RPMI8226 (cell line): ENCODE measurements around the gene VAV3.
"Not testable (repeated sequence)": the region's sequence is repeated elsewhere in the genome, so short reads cannot be mapped to it uniquely, and the experiment has no call there.

ENCODE experiments used
- DNase-seq: peaks from one replicate; pipeline ENCODE4 v3.0.0-alpha.2; 2015

VAV3 gene, protein sequence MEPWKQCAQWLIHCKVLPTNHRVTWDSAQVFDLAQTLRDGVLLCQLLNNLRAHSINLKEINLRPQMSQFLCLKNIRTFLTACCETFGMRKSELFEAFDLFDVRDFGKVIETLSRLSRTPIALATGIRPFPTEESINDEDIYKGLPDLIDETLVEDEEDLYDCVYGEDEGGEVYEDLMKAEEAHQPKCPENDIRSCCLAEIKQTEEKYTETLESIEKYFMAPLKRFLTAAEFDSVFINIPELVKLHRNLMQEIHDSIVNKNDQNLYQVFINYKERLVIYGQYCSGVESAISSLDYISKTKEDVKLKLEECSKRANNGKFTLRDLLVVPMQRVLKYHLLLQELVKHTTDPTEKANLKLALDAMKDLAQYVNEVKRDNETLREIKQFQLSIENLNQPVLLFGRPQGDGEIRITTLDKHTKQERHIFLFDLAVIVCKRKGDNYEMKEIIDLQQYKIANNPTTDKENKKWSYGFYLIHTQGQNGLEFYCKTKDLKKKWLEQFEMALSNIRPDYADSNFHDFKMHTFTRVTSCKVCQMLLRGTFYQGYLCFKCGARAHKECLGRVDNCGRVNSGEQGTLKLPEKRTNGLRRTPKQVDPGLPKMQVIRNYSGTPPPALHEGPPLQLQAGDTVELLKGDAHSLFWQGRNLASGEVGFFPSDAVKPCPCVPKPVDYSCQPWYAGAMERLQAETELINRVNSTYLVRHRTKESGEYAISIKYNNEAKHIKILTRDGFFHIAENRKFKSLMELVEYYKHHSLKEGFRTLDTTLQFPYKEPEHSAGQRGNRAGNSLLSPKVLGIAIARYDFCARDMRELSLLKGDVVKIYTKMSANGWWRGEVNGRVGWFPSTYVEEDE

DNA sequence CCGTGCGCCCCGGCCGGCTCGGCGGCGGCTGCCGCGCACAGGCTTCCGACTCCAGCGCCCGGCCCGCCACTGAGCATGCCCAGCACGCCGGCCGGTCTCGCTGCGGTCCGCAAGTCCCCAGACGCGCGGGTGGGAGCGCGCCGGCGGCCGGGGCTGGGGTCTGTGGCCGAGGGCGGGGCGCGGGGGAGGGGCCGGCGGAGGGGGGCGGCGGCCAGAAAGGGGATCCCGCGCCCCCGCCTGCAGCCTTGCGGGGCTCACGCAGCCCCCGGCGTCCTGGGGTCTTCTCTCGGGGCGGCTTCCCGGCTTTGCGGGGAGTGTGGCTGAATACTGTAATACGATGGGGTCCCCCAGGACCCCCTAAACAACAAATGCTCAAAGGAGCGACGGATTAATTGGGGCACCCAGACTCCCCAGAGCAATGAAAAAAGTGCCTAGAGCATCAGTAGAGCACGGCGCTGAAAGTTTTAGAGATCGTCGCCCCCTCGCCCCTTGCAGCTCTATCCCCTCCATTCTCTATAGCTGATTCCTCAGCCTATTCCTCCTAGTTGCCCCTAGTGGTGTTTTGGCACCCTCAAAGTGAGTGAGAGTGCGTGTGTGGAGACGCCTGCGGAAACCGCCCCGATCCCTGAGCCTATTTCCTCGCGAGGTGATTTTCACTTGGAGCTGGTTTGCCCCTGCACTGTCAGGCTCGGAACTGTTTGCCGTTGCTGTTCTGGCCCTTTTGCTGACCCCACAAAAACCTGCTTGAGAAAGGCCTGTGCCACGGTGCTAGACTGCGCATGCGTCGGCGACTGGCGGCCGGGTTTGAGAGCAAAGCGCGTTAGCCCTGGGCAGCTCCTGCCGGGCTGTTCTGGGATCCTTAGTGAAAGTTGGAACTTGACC lies at the start of gene VAV3:
Gene VAV3 (minus strand): TSS at position 71 of the 882 bp plus-strand sequence. CDS start 311 bp downstream, outside the sequence.
- peak; percentile 63 for DNase-seq

DNA sequence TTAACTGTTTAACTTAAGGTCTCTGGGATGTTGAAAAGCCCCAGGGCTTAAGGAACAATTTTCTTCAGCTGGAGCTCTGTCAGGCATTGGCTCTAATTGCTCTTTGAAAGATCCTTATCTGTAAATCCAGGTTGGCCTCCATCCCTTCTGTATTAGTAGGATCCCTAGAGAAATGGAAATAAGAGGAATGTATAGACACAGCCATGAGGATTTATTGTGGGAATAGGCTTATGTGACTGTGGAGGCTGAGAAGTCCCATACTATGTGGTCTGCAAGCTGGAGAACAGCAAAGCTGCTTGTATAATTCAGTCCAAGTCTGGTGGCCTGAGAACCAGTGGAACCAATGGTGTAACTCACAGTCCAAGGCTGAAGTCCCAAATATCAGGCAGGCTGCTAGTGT lies 47.6 kb upstream of the VAV3 start:
- DNase-seq, result no peak

DNA sequence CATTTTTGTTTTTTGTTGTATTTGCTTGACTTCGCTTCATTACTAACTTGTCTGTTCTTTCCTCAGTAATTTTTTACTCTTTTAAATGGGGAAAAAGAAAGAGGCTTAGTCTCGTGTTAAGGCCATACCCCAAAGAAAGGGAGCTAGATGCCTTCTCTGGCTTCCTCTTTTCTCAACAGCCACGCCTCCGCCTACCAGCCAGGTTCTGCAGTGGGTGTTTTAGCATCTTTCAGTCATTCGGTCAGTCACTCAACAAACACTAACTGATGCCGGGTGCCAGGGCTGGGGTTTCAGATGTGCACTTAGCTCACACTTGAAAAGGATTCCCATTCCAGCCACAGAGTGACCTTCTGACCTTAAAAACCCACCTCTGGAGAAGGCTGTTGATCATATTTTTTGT lies 46.3 kb upstream of the VAV3 start:
- DNase-seq, result no peak

DNA sequence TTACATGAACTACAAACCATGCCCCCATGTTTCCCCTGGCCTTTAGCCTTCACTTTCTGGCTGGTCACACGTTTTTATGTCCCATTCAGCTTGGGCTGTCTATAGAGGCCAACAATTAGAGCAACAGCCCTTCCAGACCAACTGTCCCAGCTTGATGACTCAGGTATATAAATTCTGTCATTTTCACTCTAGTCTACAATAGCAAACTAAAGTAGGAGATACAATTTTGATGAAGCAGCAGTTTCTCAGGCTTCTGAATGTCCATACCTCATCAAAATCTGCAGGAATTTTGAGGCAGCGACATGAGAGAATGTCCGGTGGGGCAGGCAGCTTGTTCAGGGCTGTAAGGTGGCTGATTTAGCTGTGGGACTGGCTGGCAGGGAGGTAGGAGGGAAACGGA lies 45.6 kb upstream of the VAV3 start:
- DNase-seq, result no peak

DNA sequence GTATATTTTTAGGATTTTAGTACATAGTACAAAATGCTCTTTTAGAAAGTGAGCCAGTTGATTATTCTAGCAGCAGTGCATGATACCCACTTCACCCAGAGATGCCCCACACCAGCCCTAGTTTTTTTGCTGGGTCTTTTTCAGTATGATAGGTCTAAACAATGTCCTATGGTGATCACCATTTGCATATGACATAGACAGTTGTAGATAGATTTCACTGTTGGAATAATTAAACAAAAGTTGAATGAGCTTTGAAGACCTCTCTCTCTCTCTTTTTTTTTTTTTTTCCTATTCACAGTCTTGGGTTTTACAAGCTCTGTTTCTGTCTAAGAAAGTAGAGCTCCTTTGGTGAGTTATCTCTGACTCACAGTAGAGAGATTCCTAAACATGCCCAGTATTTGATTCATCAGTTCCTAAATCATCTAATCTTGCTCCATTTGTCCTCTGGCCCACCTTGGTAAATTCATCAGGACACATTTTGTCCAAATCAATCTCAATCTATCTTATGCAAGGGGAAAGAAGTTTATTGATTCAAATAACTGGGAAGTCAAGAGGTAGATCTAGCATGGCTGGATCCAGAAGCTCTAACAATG lies 44.7 kb upstream of the VAV3 start:
- DNase-seq, result no peak

DNA sequence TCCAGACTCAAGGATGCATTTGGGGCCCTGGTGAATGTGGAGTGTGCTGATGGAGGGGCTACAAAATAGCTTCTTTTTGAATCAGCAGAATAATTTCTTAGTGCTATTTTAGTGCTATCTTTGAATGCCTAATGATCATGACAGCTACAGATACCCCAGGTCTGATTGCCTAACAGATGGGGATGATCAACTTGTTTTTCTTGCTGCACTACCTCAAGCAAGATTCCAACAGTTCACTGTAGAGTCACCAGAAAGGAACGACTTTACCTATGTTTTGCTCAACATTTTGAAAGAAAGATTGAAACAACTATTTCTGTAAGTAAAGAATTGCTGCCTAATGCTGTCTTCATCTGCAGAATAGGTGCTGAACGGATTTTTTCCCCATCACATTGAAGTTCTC lies 42.6 kb upstream of the VAV3 start:
- no peak for DNase-seq

DNA sequence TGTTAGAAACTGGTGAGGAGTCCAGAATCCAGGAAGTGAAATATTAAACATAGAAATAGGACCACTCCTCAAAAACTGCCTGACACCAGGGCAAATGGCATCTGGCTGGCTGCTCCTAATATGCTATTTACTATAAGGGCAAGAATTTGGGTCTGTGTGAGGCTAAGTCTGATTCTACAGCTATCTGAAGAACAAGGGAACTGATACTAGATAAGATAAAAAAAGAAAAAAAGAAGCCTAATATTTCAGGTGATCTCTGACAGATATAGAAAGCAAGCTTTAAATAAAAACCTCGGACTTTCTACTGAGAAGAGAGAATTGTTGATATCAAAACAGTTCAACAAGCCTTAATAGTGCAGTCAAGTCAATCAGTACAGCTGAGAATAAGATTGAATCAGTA lies 42.1 kb upstream of the VAV3 start:
- no peak for DNase-seq

DNA sequence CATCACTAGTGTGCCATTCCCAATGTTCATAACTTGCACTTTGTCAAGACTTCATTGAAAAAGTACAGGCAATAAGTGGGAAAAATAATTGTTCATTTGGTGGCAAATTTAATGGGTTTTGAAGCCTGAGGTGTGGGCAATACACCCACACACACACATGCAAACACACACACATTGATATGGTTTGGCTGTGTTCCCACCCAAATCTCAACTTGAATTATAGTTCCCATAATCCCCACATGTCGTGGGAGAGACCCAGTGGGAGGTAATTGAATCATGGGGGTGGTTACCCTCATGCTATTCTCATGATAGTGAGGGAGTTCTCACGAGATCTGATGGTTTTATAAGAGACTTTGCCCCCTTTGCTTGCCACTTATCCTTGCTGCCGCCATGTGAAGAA lies 39.9 kb upstream of the VAV3 start:
- not testable (repeated sequence) for DNase-seq

DNA sequence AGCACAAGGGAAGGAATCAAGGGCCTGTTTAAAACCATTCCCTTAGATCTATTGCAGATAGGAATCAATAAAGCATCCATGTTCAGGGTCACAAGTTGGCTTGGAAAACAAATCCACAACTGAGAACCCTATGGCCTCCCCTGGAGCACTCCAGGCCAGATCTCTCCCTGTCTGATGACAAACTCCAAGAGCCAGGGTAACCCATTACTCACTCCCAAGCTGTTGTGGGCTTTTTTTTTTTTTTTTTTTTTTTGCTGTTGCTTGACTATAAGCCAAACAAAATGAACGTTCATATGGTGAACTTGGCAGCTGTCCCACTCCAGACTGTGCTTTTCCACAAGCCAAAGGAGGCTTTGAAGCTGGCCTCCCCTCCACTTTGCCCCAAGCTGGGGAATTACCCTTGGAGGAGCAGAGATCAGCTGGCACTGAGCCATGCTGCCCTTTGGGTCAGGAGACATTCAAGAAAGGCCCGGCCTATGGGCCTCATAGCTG lies 35.7 kb upstream of the VAV3 start:
- DNase-seq, result no peak

DNA sequence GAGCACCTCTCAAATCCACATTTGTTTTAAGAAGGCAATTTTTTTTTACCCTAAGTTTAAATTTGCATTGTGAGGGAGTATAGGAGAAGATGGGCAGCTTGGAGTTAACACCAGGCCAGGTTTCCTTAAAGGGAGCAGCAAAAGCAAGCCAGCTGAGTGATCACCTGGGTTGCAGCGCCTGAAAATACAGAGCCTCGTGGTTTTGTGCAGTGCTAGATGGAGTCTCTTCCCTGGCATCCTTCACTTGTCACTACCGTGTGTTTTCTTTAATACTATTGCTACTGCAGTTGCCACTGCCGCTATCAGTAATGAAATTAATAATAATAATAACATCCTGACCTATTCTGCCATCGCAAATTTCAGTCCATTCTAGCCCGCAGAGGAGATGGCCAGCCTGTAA lies 35.2 kb upstream of the VAV3 start:
- DNase-seq, result no peak

DNA sequence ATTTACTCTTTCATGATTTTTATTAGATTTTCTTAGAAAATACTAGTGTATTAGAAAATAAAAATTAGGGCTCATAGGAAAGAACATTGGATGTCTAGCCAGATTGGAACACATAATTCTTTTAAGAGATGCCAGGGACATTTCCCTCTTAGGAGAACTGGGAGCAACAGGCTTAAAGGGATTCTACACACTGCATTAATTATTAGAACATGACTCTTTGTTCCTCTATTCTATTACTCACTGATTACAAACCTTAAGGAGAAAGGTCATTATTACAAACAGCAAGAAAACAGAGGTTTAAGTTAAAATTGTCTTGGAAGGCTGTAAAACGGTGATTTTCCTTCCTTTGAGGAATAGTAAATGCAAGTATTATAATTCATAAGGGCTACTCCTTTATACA lies 32.9 kb upstream of the VAV3 start:
- no peak for DNase-seq

DNA sequence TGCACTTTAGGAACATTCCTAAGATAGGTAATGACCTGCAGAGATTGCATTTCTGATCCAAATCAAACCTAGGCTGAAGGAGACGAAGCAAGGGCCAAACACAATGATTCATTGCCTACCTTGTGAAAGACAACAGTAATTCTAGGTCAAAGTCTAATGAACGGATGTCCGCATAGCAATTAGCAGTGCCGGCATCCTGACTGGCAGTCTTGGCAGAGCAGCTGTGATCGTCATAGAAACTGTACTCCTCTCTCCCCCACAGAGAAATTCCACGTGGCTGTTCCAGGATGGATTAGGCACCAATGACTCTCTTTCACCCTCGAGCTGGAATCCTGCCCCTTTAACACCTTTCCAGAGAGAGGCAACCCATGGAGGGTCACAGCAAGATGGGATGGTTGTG lies 28.9 kb upstream of the VAV3 start:
- DNase-seq, result no peak

DNA sequence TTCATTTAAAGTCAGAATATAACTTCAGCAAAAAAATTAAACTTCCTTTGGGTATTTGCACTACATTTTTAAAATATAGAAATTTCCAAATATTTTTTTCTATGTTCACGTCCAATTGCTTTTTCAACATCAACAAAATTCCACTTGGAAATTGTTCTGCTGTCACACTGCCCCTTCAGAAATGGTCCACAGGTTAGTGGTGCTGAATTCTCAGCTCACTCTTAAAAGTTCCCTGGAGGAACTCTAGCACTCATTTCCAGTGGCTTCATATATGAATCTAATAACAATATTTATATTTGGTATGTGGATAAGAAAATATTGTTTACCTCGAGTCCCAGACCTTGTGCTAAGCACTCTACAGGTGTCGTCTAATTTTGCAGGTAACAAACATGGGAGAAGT lies 27.4 kb upstream of the VAV3 start:
- DNase-seq, result no peak

DNA sequence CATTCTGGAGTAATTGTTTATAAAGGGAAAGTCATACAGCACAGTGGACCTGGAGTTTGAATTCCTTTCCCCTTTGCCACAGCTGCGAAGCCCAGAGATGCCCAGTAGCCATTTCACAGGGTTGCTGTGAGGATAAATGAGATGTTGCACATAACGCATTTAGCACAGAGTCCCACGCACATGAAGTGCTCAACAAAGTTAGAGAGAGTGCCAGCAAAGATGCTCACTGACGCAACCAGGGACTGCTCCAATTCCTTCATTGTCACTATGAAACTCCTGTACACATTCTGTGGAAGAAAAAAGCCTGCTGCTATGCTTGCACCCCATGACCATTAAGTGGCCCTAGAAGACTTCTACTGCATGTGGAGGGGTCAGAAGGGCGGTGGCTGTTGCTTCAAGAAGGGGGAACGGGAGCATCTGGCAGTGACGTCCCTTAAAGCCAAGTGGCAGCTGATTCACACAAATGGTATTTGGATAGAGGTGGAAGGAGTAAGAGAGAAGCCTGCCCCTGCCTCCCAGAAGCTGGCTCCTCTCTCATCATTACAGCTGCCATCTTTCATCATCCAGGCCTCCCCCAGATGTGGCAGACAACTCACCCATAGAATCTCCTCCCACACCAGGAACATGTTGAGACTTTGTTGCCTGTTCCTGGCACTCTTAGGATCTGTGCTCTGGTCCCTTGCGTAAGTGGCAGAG lies 26.5 kb upstream of the VAV3 start:
- DNase-seq, result no peak

DNA sequence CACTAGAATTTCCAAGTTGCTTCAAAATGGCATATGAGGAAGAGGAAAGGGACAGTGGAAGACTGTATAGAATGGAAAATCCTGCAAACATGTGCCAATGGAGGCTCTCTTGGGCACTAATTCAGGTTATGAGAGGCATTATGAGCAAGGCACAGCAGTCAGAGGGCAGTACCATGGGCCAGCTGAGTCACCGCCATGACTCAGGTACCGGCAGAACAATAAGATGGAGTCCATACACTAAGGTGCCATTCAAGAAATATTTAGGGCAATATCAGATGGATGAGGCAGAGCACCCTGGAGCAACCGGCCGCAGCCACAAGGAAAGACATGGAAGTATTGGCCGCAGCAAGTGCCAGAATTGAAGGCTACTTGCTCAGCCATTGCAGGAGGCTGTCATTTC lies 25.6 kb upstream of the VAV3 start:
- DNase-seq, result no peak

DNA sequence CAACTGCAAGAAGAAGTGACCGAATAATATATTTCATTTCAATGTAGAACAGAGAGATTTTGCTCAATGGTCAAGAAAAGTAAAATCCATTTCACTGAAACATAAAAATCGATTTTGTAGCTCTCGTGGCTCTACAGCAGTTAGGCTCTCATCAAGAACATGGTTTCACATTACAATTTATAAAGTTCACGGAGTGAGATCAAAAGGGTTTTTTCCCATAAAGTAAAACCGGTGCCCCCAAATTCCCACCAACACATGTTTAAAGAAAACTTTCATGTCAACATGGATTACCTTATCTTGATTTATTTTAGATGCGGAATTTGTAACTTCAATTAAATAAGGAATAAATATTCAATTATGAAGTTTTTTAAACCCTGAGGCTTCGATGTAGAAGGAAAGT lies 16.3 kb upstream of the VAV3 start:
- DNase-seq, result no peak

DNA sequence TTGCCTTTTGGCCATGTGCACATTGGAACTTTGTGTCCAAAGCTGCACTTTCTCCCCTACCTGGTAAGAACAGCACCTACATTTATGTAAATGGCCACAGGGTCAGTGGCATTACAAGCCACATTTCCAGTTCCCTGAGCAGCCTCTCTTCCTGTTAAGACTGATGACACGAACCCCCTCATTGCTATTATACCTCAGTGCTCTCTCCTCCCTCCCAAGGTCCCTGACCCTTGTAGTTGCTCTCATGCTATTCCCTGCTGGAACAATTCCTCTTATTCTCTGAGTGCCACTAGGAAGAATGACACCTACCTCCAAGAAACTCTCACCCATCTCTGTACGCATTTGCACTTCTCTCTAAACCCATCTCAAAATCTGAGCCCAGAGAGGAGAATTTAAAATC lies 14.9 kb upstream of the VAV3 start:
- no peak for DNase-seq

DNA sequence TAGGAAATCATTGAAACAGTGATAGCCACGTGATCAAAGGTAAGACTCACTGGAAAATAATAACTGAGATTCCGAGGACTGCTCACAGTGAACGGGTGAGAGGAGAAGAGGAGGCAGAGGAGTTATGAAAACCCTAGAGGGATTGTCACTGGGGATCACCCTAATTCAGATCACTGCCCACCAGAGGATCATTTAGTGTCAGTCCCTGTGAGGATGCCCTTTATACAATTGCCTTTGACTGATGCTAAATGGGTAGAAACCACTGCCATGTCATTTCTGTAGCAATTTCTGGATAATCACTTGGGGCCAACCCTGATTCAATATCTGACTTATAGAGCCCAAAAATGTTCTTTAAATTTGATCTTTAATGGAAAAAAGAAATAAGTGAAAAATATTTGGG lies 14.1 kb upstream of the VAV3 start:
- no peak for DNase-seq

DNA sequence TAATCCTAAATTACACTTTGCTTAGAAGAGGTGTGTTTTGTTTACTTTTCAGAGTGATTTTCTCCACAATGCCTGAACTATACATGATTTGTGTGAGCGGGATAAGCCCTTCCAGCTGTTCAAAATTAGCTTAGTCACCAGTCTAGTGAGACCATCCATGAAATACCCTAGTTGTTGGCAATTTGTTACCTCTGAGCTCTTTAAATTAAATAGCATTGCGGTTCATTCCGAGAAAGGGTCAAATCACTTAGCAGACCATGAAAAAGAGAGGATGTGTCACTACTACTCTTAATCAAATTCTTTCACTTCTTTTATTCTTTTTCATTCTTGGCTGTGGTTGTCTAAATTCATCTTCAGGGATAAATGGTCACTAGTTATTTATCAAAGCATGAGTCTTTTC lies 11.9 kb upstream of the VAV3 start:
- no peak for DNase-seq

DNA sequence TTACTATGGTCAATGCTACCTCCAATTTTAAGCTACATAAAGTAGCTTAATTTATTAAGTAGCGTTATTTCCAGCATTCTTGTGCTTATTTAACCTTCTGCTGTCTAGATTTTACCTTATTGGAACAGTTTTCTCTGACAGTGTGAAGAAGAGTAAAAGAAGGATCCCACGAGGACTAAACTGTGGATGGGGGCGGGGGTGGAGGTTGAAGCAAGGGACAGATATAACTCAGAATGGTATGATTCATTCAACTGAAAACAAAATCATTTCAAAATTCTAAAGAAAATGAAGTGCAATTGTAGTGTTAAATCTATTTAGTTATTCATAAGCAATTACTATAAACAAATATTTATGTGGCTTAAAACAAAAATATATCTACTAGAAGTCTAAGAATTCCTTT lies 11.5 kb upstream of the VAV3 start:
- DNase-seq, result no peak

DNA sequence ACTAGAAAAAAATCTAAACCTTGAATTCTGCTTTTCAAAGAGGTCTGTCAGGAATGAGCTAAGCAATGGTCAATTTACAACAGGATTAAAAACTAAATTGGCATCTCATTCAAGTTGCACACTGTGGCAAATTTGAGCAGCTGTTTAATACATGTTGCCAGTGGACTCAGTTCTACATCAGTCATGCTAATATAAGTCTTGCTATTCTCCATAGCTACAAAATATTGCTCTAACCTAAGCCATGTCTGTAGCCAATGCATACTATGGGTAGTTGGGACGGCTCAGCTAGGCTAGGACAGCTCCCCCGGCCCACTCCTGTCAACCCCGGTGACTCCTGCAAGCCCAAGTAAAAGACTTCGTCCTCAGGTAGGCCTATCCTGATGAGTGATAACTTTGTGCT lies 10.9 kb upstream of the VAV3 start:
- no peak for DNase-seq

DNA sequence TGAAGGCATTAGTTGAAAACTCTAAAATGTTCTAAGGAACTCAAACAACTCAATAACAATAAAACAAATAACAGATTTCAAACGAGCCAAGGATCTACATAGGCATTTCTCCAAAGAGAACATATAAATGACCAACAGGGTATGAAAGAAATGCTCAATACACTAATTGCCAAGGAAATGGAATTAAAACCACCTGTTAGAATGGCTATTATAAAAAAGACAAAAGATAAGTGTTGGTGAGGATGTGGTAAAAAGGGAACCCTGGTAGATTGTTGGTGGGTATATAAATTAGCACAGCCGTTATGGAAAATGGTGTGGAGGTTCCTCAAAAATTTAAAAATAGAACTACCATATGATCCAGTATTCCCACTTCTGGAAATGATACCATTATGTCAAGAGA lies 9.1 kb upstream of the VAV3 start:
- DNase-seq, result no peak
